GM12872 (cell line): ENCODE results near the gene LRCH1.

Experiments
- TF ChIP-seq, protein P1 (sequence below): IDR thresholded peaks from 3 replicates; pipeline ENCODE4 v1.5.1; 2011; ENCODE audit warnings: low read depth, mild to moderate bottlenecking, low read length, moderate library complexity; ENCODE audit not compliant: insufficient read depth

Gene LRCH1

GRCh38 chr13:46682707-46683106 is 129.7 kb downstream of the LRCH1 start:
- TF ChIP-seq, protein P1, sequence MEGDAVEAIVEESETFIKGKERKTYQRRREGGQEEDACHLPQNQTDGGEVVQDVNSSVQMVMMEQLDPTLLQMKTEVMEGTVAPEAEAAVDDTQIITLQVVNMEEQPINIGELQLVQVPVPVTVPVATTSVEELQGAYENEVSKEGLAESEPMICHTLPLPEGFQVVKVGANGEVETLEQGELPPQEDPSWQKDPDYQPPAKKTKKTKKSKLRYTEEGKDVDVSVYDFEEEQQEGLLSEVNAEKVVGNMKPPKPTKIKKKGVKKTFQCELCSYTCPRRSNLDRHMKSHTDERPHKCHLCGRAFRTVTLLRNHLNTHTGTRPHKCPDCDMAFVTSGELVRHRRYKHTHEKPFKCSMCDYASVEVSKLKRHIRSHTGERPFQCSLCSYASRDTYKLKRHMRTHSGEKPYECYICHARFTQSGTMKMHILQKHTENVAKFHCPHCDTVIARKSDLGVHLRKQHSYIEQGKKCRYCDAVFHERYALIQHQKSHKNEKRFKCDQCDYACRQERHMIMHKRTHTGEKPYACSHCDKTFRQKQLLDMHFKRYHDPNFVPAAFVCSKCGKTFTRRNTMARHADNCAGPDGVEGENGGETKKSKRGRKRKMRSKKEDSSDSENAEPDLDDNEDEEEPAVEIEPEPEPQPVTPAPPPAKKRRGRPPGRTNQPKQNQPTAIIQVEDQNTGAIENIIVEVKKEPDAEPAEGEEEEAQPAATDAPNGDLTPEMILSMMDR = no peak

- TF ChIP-seq, protein P1 = no peak
Observed at GRCh38 chr13:46683676-46684260, 130.8 kb downstream of the LRCH1 start.

- TF ChIP-seq, protein P1 = no peak
Observed at GRCh38 chr13:46684287-46685001, 131.5 kb downstream of the LRCH1 start.

GRCh38 chr13:46685006-46685730 is 132.2 kb downstream of the LRCH1 start:
- TF ChIP-seq, protein P1 = no peak

DNA sequence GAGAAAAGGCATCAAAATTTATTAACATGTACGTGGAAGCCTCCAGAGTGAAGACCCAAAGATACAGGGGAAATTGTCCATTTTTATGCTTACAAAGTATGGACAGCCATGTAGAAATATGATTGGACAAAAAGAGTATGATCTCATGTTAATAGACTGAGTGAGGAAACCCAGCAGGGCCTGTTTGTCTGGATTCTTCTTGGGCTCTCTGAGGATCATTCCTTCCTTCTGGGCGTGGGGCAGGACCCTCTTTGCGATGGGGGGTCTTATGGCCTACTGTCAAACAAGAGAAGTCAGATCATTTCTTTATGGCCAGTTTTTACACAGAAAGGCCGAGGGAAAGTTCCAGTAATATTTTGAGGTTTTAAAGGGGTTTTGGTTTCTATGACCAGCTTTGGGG is 133.2 kb downstream of the LRCH1 start:
- TF ChIP-seq, protein P1 = no peak

GRCh38 chr13:46687810-46688209 is 134.8 kb downstream of the LRCH1 start:
- TF ChIP-seq, protein P1 = no peak

DNA sequence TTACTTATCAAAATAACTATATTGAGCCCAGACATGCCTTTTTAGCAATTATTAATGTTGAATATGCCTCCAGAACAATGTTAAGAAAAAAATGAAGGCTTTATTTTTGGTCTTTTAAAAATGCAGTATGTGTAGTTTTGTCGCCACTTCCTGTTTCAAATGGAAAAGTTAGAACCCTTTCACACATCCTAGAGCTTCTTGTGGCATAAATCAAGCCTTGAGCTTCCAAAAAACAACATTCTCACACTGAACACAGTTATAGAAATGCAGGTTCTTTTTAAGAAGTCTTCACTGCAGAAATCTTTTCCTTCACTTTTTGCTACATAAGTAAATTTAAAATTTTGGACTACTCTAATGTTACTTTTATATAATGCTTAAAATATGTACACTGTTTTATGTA is 135.3 kb downstream of the LRCH1 start:
- TF ChIP-seq, protein P1 = no peak
